ENCODE data around the gene PGAP2.
"Not testable (repeated sequence)": the region's sequence is repeated elsewhere in the genome, so short reads cannot be mapped to it uniquely, and the experiment has no call there.

Gene PGAP2

DNA sequence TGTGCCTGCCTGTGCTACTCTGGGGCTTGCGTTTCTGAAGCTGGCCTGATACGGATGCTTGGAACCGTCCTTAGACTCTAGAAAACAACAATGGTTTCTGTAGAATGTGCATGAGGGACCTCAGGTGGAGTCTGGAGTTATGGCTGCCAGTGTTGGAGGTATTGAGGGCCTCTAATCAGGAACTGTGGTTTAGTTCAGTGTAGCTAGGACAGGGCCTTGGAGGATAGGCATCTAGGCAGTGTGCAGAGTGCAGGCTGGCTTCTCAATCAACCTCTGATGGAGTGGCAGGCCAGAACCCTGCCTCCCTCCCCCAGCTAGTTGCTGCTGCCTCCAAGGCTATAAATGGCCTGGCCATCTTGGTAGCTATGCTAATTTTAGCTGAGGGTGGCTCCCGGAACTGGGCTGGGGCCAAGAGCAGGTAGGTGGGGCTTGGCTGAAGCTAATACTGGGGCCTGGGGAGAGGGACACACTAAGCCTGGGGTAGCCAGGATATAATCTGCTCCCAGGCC lies 51.1 kb downstream of the PGAP2 start:
- no peak for DNase-seq

DNA sequence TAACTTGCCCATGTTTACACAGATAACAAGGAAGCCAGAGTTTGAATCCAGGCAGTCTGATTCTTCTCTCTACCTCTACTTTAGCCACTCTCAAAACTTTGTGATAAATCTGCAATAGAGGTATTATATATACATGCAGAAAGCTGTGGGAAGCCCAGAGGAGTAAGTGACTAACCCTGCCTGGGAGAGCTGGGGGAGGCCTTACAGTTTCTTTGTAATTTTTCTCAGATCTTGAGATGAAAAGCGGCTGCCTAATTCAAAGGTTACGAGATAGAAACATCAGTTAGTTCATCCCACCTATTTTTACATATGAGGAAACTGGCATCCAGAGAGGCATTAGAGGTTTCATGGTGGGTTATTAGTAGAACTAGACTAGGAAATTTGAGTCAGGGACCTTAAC lies 52.0 kb downstream of the PGAP2 start:
- no peak for DNase-seq

DNA sequence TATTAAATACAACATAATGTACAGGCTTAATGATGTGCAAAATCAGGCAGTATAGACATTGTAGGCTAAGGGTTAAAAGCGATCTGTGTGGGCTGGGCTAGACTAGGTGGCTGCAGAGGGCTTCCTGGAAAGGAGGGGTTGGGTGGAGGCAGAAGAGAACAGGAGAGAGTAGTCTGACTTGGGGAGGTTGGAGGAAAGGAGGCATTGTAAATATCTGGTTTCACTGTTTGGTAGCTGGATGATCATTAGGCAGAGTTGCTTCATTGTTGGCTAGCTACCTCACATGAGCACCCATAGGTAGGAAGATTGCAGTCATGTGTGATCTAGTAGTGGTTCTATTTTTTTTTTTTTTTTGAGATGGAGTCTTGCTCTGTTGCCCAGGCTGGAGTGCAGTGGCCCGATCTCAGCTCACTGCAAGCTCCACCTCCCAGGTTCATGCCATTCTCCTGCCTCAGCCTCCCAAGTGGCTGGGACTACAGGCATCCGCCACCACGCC lies 52.6 kb downstream of the PGAP2 start:
- DNase-seq, result not testable (repeated sequence)

DNA sequence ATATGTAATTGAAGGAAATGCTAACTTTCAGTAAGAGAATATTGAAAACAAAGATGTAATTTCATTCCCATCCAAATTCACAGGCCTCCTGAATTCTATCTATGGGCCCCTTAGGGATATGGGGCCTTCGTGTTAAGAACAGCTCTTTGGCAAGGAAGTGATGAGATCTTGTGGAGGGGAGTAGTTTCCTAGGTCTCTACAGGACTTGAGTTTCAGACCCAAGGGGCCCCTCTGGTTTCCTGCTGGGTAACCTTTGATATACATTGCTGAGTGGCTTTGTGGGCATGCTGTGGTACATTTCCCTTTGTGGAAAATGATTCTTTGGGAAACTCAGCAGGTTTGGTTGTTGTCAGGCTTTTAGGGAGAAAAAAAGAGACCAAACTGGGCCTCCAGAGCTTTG lies 53.3 kb downstream of the PGAP2 start:
- DNase-seq, result no peak

DNA sequence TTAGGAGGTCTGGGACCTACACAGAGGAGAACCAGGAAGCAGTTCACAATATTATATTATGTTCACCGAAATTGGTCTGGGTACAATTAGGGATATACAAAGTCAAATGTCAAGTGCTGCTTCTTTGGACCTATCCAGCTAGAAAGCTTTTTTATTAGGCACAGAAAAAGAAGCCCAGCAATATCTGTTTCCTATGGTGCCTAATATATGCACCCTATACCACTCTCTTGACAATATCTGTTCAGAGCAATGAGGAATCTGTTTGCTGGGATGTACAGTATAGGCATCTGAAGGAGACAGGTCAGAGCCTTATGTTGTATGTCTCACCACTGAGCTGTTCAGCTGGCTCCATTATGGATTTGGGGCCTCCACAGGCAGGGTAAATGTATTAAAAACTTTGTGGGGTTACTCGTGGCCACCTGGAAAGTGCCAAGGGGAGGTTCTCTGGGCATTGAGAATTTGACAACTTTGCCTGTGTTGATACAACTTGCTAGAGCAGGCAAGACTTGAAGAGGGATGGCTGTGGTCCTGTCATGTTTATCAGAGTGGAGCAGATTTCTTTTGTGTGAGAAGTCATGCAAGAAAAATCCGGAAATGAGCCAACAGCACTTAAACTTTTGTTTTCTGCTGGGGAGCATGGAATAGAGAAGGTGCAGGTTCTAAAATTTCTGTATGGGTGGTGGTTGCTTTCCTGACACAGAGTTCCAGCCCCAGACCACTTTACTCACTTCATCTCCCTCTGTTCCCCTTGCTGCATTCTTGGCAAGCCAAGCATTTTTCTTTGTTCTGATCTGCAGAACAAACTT lies 57.2 kb downstream of the PGAP2 start:
- no peak for DNase-seq

DNA sequence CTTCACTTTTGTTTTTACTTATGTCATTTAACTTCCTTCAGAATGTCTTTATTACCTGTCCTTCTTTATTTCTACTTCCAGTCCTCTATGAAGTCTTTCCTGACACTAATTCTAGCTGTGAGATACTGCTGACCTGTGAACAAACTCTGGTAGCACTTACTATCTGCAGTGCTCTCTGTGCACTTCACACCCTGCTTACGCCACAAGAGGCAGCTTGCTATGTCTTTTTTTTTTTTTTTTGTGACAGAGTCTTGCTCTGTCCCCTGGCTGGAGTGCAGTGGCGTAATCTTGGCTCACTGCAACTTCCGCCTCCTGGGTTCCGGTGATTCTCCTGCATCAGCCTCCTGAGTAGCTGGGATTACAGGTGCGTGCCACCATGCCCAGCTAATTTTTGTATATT lies 57.8 kb downstream of the PGAP2 start:
- DNase-seq, result no peak

GRCh38 chr11:3866836-3867208 lies 58.5 kb downstream of the PGAP2 start:
- no peak for DNase-seq

DNA sequence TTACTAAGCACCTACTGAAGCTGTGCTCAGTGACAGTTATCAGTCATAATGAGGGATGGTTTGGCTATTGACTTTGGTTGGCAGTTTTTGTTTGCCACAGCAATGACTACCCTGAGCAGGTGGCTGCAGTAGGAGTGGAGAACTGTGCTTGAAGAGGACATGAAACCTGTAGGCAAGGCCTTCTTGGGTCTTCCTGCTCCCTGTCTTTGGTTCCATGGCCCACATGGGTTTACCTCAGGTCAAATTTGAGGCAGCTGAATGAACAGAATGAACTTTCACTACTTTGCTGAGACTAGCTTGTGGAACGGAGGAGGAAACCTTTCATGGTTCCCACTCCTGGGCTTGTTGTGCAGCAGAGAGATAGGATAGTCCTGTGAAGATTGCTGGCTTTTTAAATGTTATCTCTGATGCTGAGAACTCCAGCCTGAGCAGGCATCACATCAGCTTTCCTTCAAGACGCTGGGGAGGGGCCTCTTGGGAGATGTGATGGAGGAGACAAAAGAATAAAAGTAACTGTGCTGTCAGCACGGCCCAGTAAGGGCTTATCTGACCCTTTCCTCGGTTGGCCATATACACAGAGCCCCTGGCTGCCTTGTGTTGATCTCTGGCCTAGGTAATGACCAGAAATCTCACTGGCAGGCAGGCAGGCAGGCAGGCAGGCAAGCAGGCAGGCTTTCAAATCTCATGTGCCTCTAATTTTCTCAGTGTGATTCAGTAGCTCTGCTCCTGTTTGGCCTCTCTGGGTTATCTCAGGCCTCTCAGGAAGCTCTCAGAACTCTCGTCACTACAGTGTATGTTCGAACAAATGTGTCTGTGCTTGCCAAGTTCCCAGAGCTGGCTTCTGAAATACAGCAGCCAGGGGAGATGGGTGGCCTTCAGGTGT lies 59.1 kb downstream of the PGAP2 start:
- no peak for DNase-seq

DNA sequence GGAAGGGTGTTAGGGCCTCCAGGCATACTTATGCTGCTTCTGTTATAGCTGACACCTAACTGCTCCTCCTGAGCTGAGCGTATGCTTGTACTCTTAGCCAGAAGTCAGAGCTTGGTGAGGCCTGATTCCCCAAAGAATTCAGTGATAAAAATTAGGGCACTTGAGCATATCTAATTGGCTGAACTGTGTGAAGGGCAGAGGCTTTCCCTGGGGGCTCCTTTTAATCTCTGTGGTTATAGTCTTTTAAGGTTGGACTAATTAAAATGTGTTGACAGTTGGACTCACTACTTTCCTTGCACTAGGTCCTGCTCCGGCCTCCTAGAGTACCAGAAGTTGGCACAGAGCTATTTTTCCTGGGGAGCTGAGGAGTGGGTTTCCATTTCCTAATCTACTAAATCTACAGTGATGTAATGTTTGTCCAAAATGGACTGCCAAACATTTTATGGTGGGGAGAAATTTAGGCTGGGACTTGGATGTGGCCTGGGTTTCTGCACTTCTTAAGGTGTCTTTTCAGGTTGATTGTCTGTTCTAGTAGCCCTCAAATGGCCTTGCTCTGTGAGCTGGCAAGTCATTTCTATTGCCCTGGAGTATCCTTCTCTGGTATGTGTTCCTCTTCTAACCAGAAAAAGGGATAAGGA lies 65.5 kb downstream of the PGAP2 start:
- no peak for DNase-seq
